GM19372 (cell line): ENCODE measurements around the gene OTOF.

Experiments used
- ATAC-seq: cut with Tn5 transposase; IDR thresholded peaks from one replicate; pipeline ENCODE4 v1.9.1; 2021; ENCODE audit warnings: mild to moderate bottlenecking, low read depth, moderate library complexity; ENCODE audit not compliant: unreplicated experiment

The OTOF gene

DNA sequence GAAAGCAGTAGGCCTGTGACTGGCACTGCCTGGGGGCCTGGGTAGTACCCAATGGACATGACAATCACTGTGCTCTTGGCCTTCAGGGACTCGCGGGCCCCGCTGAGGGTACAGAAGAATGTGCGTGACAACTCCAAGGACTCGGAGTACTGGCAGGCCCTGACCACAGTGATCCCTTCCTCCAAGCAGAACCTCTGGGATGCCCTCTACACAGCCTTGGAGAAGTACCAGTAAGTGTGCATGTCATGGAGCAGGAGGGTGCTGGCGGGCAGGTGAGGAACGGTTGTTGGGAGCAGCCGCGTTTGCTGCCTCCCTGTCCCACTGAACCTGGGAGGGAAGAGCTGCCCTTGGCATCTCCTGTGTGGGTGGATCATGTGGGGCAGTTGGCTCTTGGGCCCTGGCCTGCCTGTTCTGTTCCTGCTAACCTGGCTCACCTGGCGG, 23.3 kb downstream of the OTOF start:
- no peak for ATAC-seq

- no peak for ATAC-seq
Measured at GRCh38 chr2:26453421-26454329, 24.2 kb downstream of the OTOF start.

- no peak for ATAC-seq
Measured at GRCh38 chr2:26451700-26452099, 26.2 kb downstream of the OTOF start.

DNA sequence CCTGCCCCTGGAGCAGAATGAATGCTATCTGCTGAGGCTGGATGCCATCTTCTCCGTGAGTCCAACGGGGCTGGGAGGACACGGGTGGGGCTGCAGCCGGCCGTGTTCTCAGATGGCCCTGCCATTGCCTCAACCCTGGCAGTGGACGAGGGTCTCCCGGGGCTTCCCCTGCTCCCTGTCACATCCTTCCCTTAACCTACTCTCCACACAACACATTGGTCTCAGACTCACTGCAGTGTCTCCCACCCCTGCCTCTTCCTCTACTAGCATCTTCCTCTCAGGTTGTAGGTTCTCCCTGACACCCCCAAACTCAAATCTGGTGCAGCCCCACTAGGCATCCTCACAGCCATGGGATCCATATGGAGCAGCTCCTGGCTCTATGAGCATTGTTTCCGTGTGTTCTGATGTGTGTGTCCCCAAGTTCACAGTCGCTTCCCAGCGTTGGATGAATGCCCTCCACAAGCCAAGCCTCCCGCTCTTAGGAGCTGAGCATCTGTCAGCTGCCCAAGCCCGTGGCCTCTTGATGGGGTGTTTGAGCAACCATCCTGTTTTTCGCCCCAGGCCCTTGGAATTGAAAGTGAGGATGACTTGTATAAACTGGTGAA, 27.8 kb downstream of the OTOF start:
- no peak for ATAC-seq

GRCh38 chr2:26449278-26450030, 28.5 kb downstream of the OTOF start:
- no peak for ATAC-seq

- ATAC-seq = no peak
Measured at GRCh38 chr2:26448651-26449050, 29.3 kb downstream of the OTOF start.

GRCh38 chr2:26444236-26444635, 33.7 kb downstream of the OTOF start:
- no peak for ATAC-seq

DNA sequence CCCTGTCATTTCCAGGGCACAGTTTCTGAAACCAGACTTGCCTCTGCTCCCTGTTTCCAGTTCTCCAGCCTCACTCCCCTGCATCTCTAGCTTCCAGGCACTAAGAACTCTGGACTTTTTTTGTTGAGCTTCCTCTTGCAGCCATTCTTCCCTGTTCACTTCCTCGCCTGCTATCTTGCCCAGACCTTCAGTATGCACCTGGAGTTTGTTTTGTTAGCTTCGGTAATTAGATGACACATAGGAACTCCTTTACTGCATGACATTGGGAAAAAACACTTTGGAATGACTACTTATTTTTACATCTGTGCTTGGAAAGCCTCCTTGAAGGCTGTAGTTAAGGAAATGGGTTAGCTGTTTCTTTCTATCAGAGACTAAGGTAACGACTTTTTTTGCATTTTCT, 35.2 kb downstream of the OTOF start:
- ATAC-seq = no peak

GRCh38 chr2:26442301-26442700, 35.6 kb downstream of the OTOF start:
- no peak for ATAC-seq

- ATAC-seq = no peak
Measured at GRCh38 chr2:26438926-26439325, 39.0 kb downstream of the OTOF start.

GRCh38 chr2:26438526-26438925, 39.4 kb downstream of the OTOF start:
- no peak for ATAC-seq

DNA sequence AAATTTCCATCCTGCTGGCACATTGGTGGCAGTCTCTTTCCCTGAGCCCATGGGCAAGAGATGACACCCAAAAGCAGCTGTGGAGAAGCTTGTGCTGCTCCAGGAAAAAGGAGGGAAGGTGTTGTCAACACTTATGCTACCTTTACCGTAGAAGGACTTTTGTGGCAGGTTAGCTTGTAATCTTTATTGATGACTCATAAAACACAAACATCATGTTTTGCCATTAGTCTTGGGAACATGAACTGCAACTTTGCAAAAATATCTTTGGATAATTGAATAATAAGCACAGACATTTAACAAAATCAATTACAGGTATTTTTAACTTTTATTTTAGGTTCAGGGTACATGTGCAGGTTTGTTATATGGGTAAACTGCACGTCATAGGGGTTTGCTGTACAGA, 42.8 kb downstream of the OTOF start:
- ATAC-seq = no peak

GRCh38 chr2:26432859-26433258, 45.1 kb downstream of the OTOF start:
- ATAC-seq = no peak

GRCh38 chr2:26432363-26432762, 45.6 kb downstream of the OTOF start:
- no peak for ATAC-seq

DNA sequence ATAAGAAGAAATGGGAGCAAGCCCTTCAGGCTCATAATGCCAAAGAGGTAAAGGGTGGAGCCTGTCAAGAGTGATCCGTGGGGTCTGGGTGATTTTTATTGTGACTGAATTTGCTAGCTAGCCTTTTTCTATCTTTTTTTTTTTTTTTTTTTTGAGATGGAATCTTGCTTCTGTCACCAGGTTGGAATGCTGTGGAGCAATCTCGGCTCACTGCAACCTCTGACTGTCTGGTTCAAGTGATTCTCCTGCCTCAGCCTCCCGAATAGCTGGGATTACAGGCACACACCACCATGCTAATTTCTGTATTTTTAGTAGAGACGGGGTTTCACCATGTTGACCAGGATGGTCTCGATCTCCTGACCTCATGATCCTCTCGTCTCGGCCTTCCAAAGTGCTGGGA, 47.1 kb downstream of the OTOF start:
- ATAC-seq = no peak

DNA sequence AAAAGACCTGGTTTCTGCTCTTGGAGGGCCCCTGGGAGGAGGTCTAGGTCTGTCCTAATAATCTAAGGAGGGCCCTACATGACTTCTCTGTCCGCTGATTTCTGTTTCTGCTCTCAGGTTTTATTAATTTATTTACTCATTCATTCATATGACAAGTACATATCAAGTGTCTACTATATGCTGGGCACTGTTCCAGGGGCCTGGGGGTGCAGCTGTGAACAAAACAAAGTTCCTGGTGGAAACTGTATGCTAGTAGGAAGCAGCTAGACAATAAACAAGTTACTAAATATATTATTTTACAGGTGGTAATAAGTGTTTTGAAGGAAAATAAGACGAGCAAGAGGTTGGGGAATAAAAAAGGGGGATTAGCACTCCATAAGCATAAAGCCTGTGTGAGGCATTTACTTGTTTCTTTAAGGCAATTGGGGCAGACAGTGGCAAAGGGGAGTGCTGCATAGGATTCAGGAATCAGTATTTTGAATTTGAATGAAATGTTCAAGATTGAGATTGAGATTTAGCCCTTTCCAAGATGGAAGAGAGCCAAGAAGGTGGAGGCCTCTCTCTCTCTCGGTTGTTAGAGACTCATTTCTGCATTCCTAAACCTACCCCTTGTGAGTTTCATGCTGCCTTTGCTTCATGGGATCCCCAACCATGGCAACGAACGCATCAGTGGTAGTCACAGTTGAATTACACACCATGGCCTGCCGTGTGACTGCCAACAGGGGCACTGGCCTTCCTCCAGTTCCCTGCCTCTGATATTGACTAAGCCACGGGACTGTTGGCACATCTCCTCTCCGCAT, 47.9 kb downstream of the OTOF start:
- ATAC-seq = no peak

DNA sequence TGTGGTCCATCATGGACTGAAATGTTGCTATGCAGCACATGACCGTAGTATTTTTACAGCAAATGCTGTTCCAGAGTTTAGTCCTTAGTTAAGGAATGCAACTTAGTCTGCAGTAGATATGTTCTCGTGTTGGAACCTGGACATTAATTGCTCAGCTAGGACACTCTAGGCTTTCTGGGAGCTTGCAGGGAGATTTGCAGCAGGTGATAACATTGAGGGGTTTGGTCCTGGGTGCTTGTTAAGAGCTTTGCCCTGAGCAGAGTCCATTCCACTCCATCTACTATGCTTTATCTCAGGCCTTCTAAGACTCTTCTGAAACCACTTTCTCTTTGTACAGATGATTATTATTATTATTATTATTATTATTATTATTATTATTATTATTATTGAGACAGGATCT, 49.1 kb downstream of the OTOF start:
- no peak for ATAC-seq

- ATAC-seq = no peak
Measured at GRCh38 chr2:26424221-26424620, 53.7 kb downstream of the OTOF start.

- ATAC-seq = no peak
Measured at GRCh38 chr2:26423750-26424149, 54.2 kb downstream of the OTOF start.

DNA sequence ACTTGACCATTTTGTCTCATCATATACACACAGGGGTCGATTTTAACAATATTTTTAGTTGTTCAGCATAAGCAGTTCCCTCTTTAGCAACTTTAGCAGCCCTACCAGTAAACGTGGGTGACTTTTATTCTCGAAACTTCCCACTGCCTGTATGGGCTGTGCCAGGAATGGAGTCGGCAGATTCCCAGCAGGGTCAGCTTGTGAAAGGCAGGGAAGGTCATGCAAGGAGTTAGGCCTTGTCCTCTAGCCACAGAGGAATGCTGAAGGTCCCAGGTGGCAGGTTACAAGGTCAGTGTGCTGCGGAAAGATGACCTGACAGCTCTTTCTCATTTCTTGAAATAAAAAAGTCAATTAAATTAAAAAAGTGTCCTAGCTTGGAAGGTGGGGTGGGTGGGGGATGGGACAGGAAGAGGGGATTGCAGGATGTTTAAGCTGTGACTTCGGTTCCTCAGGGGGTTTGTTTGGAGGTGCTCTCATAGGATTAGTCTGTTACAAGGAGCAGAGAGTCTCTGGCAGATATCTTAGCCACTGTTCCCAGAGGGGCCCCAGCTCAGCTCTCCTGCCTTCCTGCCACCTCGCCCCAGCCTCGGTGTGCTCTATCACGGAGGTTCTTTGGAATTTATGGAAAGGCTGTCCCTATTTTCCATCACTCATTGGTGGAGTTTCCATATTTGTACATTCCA, 54.8 kb downstream of the OTOF start:
- no peak for ATAC-seq
